K562 (cell line): ENCODE results near the gene SBK3. TPM values are rescaled to one million over a fixed set of nuclear protein-coding genes. Genes with fewer than 3 reads are reported as not detected.
A peak's percentile ranks its signal among the peaks of the same experiment; 100 is the strongest.

Source experiments
- ARNT ChIP-seq, 2 experiments: fragments of 450-650 bp; IDR thresholded peaks; 2 replicates each; pipeline ENCODE4 v1.6.1; 2016; ENCODE audit warnings: mild to moderate bottlenecking in 1 of 2
- CBFB ChIP-seq: sonication (generic); formaldehyde crosslinking; IDR thresholded peaks from 2 replicates; pipeline ENCODE4 v1.4.0; 2020; ENCODE audit warnings: mild to moderate bottlenecking, missing genetic modification reagents
- CREB1 ChIP-seq, 2 experiments: sonication (generic) in 1 of 2; formaldehyde crosslinking in 1 of 2; IDR thresholded peaks; 2 replicates each; pipeline versions ENCODE4 v1.6.1 to v1.8.0; 2012 to 2022; ENCODE audit warnings: inconsistent platforms in 1 of 2, mild to moderate bottlenecking in 1 of 2, missing genetic modification reagents in 1 of 2, moderate library complexity in 1 of 2
- CTBP1 ChIP-seq: fragments of 450-650 bp; IDR thresholded peaks from 2 replicates; pipeline ENCODE4 v1.6.1; 2016; ENCODE audit warnings: borderline replicate concordance
- DACH1 ChIP-seq: fragments of 450-650 bp; IDR thresholded peaks from 2 replicates; pipeline ENCODE4 v1.6.1; 2018; ENCODE audit not compliant: partially characterized antibody
- FOS ChIP-seq: IDR thresholded peaks from 3 replicates; pipeline ENCODE4 v1.6.1; 2011; ENCODE audit not compliant: insufficient read length; ENCODE audit errors: extremely low read depth
- FOXA3 ChIP-seq, 2 experiments: fragments of 450-650 bp in 1 of 2; sonication (generic) in 1 of 2; formaldehyde crosslinking; IDR thresholded peaks in 1 of 2; conservative IDR thresholded peaks in 1 of 2; 2 replicates each; pipeline versions ENCODE4 v1.4.0 to v1.8.0; 2020 to 2022; ENCODE audit warnings: mild to moderate bottlenecking in 2 of 2, missing genetic modification reagents in 1 of 2
- GABPB2 ChIP-seq: fragments of 250-450 bp; sonication (Bioruptor Pico); conservative IDR thresholded peaks from 2 replicates; pipeline ENCODE4 v1.5.1; 2021; ENCODE audit warnings: mild to moderate bottlenecking
- HDAC1 ChIP-seq, 2 experiments: fragments of 450-650 bp; IDR thresholded peaks; 2 replicates each; pipeline ENCODE4 v1.6.1; 2016 to 2017; ENCODE audit warnings: inconsistent platforms in 1 of 2, mild to moderate bottlenecking in 1 of 2, moderate library complexity in 1 of 2
- IRF9 ChIP-seq: fragments of 450-650 bp; IDR thresholded peaks from 2 replicates; pipeline ENCODE4 v1.6.1; 2016; ENCODE audit warnings: missing biosample characterization, missing genetic modification characterization
- MEF2A ChIP-seq: IDR thresholded peaks from 2 replicates; pipeline ENCODE4 v1.6.1; 2011; ENCODE audit warnings: low read depth, mild to moderate bottlenecking, low read length, moderate library complexity; ENCODE audit not compliant: control insufficient read depth
- NRF1 ChIP-seq, 2 experiments: fragments of 450-650 bp; IDR thresholded peaks in 1 of 2; conservative IDR thresholded peaks in 1 of 2; 2 replicates each; pipeline ENCODE4 v1.6.1; 2014; ENCODE audit warnings: mild to moderate bottlenecking in 2 of 2
- SAP30 ChIP-seq: fragments of 200-600 bp; sonication (generic); IDR thresholded peaks from 2 replicates; pipeline ENCODE4 v1.6.1; 2012; ENCODE audit warnings: borderline replicate concordance, low read depth, mild to moderate bottlenecking, moderate library complexity, low read length, control low read depth, inconsistent platforms; ENCODE audit not compliant: insufficient read depth, poor library complexity, severe bottlenecking
- SMARCE1 ChIP-seq: fragments of 450-650 bp; IDR thresholded peaks from 2 replicates; pipeline ENCODE4 v1.7.1; 2016; ENCODE audit warnings: mild to moderate bottlenecking
- TRIM28 ChIP-seq: fragments of 450-650 bp; IDR thresholded peaks from 2 replicates; pipeline ENCODE4 v1.6.1; 2017
- ZFP1 ChIP-seq: fragments of 450-650 bp; formaldehyde crosslinking; IDR thresholded peaks from 2 replicates; pipeline ENCODE4 v1.4.0; 2020; ENCODE audit warnings: mild to moderate bottlenecking, mixed read lengths
- ZNF184 ChIP-seq: sonication (generic); formaldehyde crosslinking; IDR thresholded peaks from 2 replicates; pipeline ENCODE4 v1.5.0; 2020; ENCODE audit warnings: missing genetic modification reagents
- ZNF263 ChIP-seq: sonication (generic); formaldehyde crosslinking; IDR thresholded peaks from 2 replicates; pipeline ENCODE4 v1.8.0; 2022; ENCODE audit warnings: mild to moderate bottlenecking, missing genetic modification reagents, borderline replicate concordance
- ZNF780A ChIP-seq: fragments of 250-450 bp; sonication (Bioruptor Pico); IDR thresholded peaks from 2 replicates; pipeline ENCODE4 v1.5.0; 2021; ENCODE audit warnings: mild to moderate bottlenecking
- ZNF785 ChIP-seq: fragments of 250-450 bp; sonication (Bioruptor Pico); IDR thresholded peaks from 2 replicates; pipeline ENCODE4 v1.4.0; 2020; ENCODE audit warnings: mild to moderate bottlenecking
- ZZZ3 ChIP-seq: fragments of 450-650 bp; IDR thresholded peaks from 2 replicates; pipeline ENCODE4 v1.6.1; 2016; ENCODE audit warnings: antibody characterized with exemption, mild to moderate bottlenecking, moderate library complexity
- polyA plus RNA-seq, 8 experiments: library from polyadenylated mRNA; depleted of rRNA in 4 of 8; stranded (reverse) in 5 of 8; unstranded in 3 of 8; fragments of >200 nt; fragmentation: Nextera tagmentation in 2 of 8; fragmentation: Illumina TruSeq in 1 of 8; extraction: Ambion mirVana in 2 of 8; extraction: Trizol in 1 of 8; gene quantifications; 2 replicates each; pipeline versions ENCODE4 v1.2.1 to v1.2.3, GENCODE V29; 2011 to 2014; ENCODE audit warnings: inconsistent platforms in 1 of 8, missing spikeins in 1 of 8
- total RNA-seq, 7 experiments: library from RNA; depleted of rRNA in 6 of 7; stranded (reverse); fragments of >200 nt in 6 of 7; fragmentation: Illumina TruSeq in 2 of 7; extraction: Trizol in 2 of 7; gene quantifications; 2 replicates each; pipeline versions ENCODE4 v1.2.1 to v1.2.3, GENCODE V29; 2011 to 2021; ENCODE audit warnings: low replicate concordance in 1 of 7
- TF ChIP-seq, protein P1 (sequence below), 2 experiments: fragments of 450-650 bp; conservative IDR thresholded peaks; 2 replicates each; pipeline ENCODE4 v1.6.1; 2017; ENCODE audit warnings: mild to moderate bottlenecking in 2 of 2, moderate library complexity in 2 of 2
- TF ChIP-seq, protein P2 (sequence below): IDR thresholded peaks from 2 replicates; pipeline ENCODE4 v1.6.1; 2012; ENCODE audit warnings: low read depth, low read length, improper control_type of control experiment, borderline replicate concordance
- TF ChIP-seq, protein P3 (sequence below): fragments of 250-450 bp; sonication (Bioruptor Pico); IDR thresholded peaks from 2 replicates; pipeline ENCODE4 v1.9.0; 2021; ENCODE audit warnings: mild to moderate bottlenecking

SBK3 gene
- total and polyA plus RNA-seq, 9 of the 15 experiments (the other 6 are each of a cell fraction or from before 2014, with no cell fraction given): 0.11 to 0.43 (median 0.13) TPM; not detected in 6

- TF ChIP-seq, protein P1, sequence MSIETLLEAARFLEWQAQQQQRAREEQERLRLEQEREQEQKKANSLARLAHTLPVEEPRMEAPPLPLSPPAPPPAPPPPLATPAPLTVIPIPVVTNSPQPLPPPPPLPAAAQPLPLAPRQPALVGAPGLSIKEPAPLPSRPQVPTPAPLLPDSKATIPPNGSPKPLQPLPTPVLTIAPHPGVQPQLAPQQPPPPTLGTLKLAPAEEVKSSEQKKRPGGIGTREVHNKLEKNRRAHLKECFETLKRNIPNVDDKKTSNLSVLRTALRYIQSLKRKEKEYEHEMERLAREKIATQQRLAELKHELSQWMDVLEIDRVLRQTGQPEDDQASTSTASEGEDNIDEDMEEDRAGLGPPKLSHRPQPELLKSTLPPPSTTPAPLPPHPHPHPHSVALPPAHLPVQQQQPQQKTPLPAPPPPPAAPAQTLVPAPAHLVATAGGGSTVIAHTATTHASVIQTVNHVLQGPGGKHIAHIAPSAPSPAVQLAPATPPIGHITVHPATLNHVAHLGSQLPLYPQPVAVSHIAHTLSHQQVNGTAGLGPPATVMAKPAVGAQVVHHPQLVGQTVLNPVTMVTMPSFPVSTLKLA (conservative IDR thresholded peaks at IDR 0.05): peak in 1 of 2 experiments; percentile 41; a peak in 2 of 4 replicates
- TF ChIP-seq ARNT (IDR thresholded peaks at IDR 0.05): 0 out of 4 replicates have a peak, but pooled peaks of 1 of the 2 experiments have one; percentile 23
- TF ChIP-seq ZNF184 (CRISPR knock-in tag): no peak
- no peak for TF ChIP-seq MEF2A
- TF ChIP-seq CREB1 (IDR thresholded peaks at IDR 0.05): no peak; the same call in 1 of the 2 replicates
- TF ChIP-seq CREB1 (CRISPR knock-in tag; IDR thresholded peaks at IDR 0.05): peak; percentile 25; the same call in 1 of the 2 replicates
- TF ChIP-seq TRIM28: no peak
- TF ChIP-seq, protein P2, sequence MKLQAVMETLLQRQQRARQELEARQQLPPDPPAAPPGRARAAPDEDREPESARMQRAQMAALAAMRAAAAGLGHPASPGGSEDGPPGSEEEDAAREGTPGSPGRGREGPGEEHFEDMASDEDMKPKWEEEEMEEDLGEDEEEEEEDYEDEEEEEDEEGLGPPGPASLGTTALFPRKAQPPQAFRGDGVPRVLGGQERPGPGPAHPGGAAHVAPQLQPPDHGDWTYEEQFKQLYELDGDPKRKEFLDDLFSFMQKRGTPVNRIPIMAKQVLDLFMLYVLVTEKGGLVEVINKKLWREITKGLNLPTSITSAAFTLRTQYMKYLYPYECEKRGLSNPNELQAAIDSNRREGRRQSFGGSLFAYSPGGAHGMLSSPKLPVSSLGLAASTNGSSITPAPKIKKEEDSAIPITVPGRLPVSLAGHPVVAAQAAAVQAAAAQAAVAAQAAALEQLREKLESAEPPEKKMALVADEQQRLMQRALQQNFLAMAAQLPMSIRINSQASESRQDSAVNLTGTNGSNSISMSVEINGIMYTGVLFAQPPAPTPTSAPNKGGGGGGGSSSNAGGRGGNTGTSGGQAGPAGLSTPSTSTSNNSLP: no peak
- TF ChIP-seq SMARCE1: peak; percentile 96
- peak; percentile 77 for TF ChIP-seq FOS
- no peak for TF ChIP-seq ZNF780A (CRISPR knock-in tag)
- 0 out of 4 replicates have a peak, but pooled peaks of 1 of the 2 experiments have one; percentile 25 for TF ChIP-seq FOXA3 (CRISPR knock-in tag; conservative IDR thresholded peaks at IDR 0.05 in 1 of 2, IDR thresholded peaks at IDR 0.05 in 1 of 2)
- no peak for TF ChIP-seq ZNF785 (CRISPR knock-in tag)
- TF ChIP-seq, protein P3, sequence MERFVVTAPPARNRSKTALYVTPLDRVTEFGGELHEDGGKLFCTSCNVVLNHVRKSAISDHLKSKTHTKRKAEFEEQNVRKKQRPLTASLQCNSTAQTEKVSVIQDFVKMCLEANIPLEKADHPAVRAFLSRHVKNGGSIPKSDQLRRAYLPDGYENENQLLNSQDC (CRISPR knock-in tag): no peak
- peak; percentile 34; the same call in 1 of the 2 replicates for TF ChIP-seq ZNF263 (CRISPR knock-in tag)
- TF ChIP-seq CTBP1: peak; percentile 48
- peak; percentile 55 for TF ChIP-seq DACH1
- no peak for TF ChIP-seq CBFB (CRISPR knock-in tag)
- TF ChIP-seq IRF9 (tag): peak; percentile 26; the same call in 1 of the 2 replicates
- TF ChIP-seq ZFP1 (CRISPR knock-in tag): no peak
- TF ChIP-seq SAP30: no peak
- TF ChIP-seq HDAC1 (IDR thresholded peaks at IDR 0.05): 0 out of 4 replicates have a peak, but pooled peaks of 1 of the 2 experiments have one; percentile 32
- TF ChIP-seq GABPB2: no peak
- TF ChIP-seq ZZZ3: no peak
- TF ChIP-seq NRF1 (conservative IDR thresholded peaks at IDR 0.05 in 1 of 2, IDR thresholded peaks at IDR 0.05 in 1 of 2): peak; percentile 23 to 30; a peak in 1 of 4 replicates
Observed at GRCh38 chr19:55544776-55545439, 435 bp downstream of the SBK3 start (continued).
